ENCODE results near the gene EIF4E2. TPM values are rescaled to one million over a fixed set of nuclear protein-coding genes. Genes with fewer than 3 reads are reported as not detected.

The EIF4E2 gene
- 10 to 100 TPM; 79.7 to 89.7 (median 83.8) TPM for total RNA-seq (2021; fragmentation: NEBNext Ultra II Directional; extraction: Animal tissue kit (Norgen Biotek cat#: 25700))
- long read RNA-seq, transcript EIF4E2-202 (7 exons, 3,448 nt) = minor isoform, 7 of 77 reads
- long read RNA-seq, transcript EIF4E2-207 (8 exons, 3,525 nt) = minor isoform, 9 of 77 reads
- long read RNA-seq, transcript EIF4E2-201 (7 exons, 1,604 nt) = major isoform, 36 of 77 reads
- long read RNA-seq, partial matches to known transcripts = 8 of 77 reads
- long read RNA-seq, other reads (novel, unspliced or antisense) = 9 of 77 reads

- H3K27ac Mint-ChIP-seq = peak within 1 kb of the TSS; percentile 97
- DNase-seq = peak; percentile 93
- H3K27me3 Mint-ChIP-seq (ENCODE audit: insufficient read depth) = peaks cover 4% of the 10 kb centered on the region
- H3K9me3 Mint-ChIP-seq = no peaks in the 10 kb centered on the region; the same call in 1 of the 2 replicates
- TF ChIP-seq CTCF (IDR thresholded peaks at IDR 0.05) = peak; percentile 75
- peaks cover 51% of the 10 kb centered on the region for H3K4me1 Mint-ChIP-seq (ENCODE audit: low read depth)
- peak within 1 kb of the TSS; percentile 98 for H3K4me3 Mint-ChIP-seq
- peaks cover 34% of the 10 kb centered on the region for H3K36me3 Mint-ChIP-seq (ENCODE audit: low read depth)
Observed at GRCh38 chr2:232550354-232551249, at the start of gene EIF4E2, which contains the start of gene TIGD1. EIF4E2 (plus strand) TSS chr2:232550689; CDS start chr2:232550725, 36 bp downstream. TIGD1 (minus strand) TSS chr2:232550557; CDS start chr2:232549882, 675 bp downstream.

GRCh38 chr2:232501331-232501771, 49.1 kb upstream of the EIF4E2 start:
- Mint-ChIP-seq H3K36me3 (ENCODE audit: low read depth) (no peaks in the 10 kb centered on the region), H3K27me3 (ENCODE audit: insufficient read depth) (peaks cover 57% of the 10 kb centered on the region), H3K9me3 (no peaks in the 10 kb centered on the region), H3K27ac (no peak overlapping the region), H3K4me3 (no peak overlapping the region), H3K4me1 (ENCODE audit: low read depth) (no peaks in the 10 kb centered on the region)
- TF ChIP-seq CTCF (IDR thresholded peaks at IDR 0.05) = no peak
- no peak for DNase-seq

GRCh38 chr2:232501794-232502390, 48.6 kb upstream of the EIF4E2 start:
- no peak for TF ChIP-seq CTCF (IDR thresholded peaks at IDR 0.05)
- Mint-ChIP-seq H3K4me3 (no peak overlapping the region), H3K36me3 (ENCODE audit: low read depth) (no peaks in the 10 kb centered on the region), H3K27me3 (ENCODE audit: insufficient read depth) (peaks cover 61% of the 10 kb centered on the region), H3K9me3 (no peaks in the 10 kb centered on the region), H3K4me1 (ENCODE audit: low read depth) (no peaks in the 10 kb centered on the region), H3K27ac (no peak overlapping the region)
- DNase-seq = no peak

GRCh38 chr2:232502511-232502910, 48.0 kb upstream of the EIF4E2 start:
- Mint-ChIP-seq H3K4me1 (ENCODE audit: low read depth) (no peaks in the 10 kb centered on the region), H3K9me3 (no peaks in the 10 kb centered on the region), H3K27ac (no peak overlapping the region), H3K27me3 (ENCODE audit: insufficient read depth) (peaks cover 59% of the 10 kb centered on the region), H3K4me3 (no peak overlapping the region), H3K36me3 (ENCODE audit: low read depth) (no peaks in the 10 kb centered on the region)
- no peak for DNase-seq
- TF ChIP-seq CTCF (IDR thresholded peaks at IDR 0.05) = no peak

GRCh38 chr2:232502911-232503808, 47.3 kb upstream of the EIF4E2 start:
- Mint-ChIP-seq H3K4me3 (no peak overlapping the region), H3K27ac (no peak overlapping the region), H3K27me3 (ENCODE audit: insufficient read depth) (peaks cover 57% of the 10 kb centered on the region), H3K9me3 (no peaks in the 10 kb centered on the region), H3K4me1 (ENCODE audit: low read depth) (no peaks in the 10 kb centered on the region), H3K36me3 (ENCODE audit: low read depth) (no peaks in the 10 kb centered on the region)
- DNase-seq = no peak
- TF ChIP-seq CTCF (IDR thresholded peaks at IDR 0.05) = no peak

Data from HFFc6 (cell line).